Suppressor macrophage treated with lipopolysaccharide for 4 hours (primary cell): Measurements from ENCODE around the gene KLC4.
"Not testable (repeated sequence)": the region's sequence is repeated elsewhere in the genome, so short reads cannot be mapped to it uniquely, and the experiment has no call there.

Experiments
- DNase-seq: peaks from one replicate; pipeline ENCODE4 v3.0.0-alpha.2; 2020

Gene KLC4

DNA sequence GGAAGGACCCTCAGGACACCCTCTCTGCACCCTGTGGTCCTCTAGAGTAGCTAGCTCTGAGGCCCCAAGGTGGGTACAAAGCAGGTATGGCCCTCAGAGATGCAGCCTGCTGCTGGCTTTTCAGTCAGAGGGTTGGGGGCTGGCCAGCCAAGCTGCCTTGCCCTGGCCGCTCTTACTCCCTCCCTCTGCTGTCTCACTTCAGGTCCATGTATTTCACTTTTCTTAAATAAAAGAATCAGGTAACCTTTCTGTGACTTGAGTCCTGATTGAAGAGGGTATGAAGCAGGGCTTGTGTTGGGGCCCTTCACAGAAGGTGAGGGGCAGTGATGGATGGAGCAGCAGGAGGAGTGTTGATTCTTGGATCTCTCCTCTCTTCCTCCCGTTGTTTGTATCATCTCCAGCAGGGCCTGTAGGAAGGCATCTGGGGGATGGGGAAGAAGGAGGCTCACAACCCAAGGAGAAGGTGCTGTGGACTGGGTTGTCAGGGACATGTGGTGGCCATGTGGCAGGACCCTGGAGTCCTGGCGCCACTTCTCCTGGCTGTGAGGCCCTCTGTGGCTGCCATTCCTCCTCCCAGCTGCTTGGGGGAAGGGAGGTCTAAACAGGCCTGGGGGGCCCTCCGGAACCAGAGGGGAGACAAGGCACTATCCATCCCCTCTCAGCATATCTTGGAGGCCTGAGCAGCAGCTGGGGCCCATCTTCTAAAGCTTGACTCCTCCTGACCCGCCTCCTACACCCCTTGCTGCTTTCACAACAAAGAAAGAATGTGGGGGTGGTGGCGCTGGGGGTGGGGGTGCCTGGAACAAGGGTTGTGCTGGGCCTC is 15.6 kb downstream of the KLC4 start:
- no peak for DNase-seq

DNA sequence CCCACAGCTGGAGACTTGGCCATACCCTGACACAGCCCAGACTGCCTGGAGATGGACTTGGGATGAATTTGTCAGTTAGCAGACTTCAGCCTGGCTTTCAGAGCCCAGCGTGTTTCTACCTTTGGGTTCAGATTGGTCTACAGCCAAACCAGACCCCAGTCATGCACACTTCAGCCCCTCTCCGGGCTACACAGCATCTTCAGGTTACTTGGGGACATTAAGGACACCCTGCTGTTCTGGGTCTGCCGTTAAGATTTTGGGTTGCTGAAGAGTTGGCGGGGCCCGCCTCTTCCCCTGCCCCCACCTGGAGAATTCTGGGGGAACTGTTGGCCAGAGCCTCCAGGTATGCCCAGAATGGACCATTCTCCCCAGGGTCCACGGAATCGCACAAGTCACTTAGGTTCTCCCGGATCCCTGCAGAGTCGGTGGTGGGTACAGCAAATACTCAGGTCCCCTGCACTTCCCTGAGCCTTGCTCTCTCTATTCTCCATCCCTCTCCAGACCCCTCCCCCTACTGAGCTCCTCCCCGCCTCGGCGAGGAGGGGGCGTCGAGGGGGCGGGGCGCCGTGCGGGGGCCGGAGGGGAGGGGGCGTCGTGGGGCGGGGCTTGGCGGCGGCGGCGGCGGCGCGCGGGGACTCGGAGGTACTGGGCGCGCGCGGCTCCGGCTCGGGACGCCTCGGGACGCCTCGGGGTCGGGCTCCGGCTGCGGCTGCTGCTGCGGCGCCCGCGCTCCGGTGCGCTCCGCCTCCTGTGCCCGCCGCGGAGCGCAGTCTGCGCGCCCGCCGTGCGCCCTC is 16.4 kb downstream of the KLC4 start, which contains the start of gene PTK7:
Gene PTK7 (plus strand): TSS at position 645 of the 794 bp plus-strand sequence. CDS start 175 bp downstream, outside the sequence.
- no peak for DNase-seq

DNA sequence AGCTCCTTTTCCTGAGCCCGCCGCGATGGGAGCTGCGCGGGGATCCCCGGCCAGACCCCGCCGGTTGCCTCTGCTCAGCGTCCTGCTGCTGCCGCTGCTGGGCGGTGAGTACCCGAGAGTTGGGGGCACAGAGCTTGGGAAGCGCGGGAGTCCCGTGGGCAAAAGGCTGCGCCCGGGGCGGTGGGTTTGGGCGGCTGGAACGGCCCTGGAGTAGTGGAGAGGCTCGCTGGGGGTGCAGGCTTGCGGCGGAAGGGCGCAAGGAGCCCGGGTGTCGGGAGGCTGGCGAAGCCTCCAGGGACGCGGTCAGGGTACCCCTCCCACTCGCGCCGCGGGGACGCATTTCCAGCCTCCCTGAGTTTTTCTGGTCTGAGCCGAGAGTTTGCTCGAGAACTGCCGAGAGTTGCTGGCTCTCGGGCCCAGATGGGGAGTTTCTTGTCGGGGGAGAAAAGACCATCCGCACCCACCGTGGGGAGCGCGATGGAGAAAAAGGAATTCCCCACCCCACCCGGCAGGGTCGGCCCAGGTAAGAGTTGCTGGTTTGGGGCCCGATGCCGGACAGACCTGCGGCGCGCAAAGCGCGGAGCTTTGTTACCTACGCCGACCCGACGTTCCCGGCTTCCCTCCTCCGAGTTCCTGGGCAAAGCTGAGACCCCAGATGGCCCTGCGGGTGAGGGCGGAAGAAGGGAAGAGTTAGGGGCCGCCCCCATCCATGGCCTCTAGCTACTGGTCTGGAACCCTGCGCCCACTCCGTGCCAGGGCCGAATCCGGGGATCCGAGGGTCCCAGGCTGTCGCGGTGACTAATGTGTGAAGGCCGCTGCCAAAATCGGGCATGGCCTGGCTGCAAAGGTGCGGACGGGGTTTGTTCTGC is 17.3 kb downstream of the KLC4 start:
- DNase-seq: no peak

DNA sequence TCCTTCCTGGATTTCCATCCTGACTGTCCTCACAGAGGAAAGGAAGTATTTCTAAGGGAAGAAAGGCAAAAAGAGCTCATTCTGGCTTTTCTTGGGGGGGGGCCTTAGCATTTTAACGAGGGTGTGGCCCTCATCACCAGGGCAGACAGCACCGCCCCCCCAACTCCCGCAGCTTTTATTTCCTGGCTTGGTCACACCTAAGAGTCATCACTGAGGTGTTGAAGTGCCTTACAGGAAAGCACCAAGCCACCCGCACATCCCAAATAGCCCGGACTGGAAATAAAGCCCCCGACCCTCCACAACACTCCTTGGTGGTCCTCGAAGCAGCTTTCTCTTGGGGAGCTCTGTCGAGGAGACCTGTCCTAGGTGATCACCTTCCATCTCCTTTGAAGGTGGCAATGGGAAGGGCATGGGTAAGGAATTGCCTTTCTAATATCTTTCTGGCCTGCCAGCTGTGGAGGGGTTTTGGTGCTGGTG is 17.9 kb downstream of the KLC4 start:
- DNase-seq: no peak

DNA sequence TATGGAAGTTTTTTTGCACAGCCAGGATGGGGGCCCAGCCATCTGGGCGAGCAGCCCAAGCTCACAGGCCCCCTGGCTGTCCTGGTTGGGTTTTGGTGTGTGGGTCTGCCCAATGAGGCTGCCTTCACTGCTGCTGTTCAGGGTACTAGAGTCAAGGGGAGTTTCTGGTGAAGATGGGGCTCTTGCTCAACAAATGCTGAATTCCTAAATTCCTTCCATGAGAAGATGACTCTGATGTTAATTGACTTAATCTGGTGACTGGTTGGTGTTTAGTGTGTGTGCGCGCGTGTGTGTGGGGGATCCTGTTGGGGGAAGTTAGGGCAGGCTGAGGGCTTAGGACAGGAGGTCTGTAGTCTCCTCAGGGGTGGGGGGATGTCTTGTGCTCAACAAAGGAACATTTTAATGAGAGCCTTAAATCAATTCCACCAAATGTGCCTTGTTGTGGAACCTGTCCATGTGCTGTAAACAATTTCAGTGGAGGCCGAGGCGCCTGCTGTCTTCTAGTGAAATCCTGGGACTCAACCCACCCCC is 18.6 kb downstream of the KLC4 start:
- no peak for DNase-seq

DNA sequence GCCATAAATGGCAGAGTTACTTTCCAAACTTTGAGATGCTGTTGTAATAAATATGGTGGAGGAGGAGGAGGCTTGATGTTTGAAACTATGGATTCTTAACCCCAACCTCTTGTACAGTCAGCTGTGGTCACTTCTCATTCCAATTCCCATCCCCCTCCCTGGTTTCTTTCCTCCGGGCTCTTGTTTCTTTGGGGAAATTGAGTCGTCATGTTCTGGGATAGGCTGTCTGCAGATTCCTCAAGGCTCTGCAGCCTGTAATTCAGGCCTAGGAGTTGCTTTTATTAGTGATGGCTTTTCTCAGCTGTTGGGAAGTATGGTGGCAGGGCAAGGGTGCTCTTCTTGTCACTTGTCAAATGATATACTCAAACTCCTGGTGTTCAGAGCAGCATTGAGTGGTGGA is 19.3 kb downstream of the KLC4 start:
- no peak for DNase-seq

DNA sequence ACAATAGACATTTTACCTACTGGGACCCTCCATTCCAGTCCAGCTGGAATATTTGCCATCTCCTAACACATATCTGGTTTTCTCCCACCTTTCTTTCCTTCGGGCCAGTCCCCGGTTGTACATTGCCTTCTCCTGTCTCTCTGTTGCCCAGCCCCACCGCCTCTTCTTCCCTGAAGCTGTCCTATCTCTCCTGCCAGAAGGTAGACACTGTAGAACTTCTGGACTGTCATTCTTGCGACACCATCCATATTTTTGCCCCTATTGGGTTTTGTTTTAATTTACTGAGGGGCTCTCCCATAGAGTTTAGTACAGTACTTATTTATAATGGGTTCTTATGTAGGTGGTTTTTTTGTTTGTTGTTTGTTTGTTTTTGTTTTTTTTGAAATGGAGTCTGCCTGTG is 21.6 kb downstream of the KLC4 start:
- no peak for DNase-seq

DNA sequence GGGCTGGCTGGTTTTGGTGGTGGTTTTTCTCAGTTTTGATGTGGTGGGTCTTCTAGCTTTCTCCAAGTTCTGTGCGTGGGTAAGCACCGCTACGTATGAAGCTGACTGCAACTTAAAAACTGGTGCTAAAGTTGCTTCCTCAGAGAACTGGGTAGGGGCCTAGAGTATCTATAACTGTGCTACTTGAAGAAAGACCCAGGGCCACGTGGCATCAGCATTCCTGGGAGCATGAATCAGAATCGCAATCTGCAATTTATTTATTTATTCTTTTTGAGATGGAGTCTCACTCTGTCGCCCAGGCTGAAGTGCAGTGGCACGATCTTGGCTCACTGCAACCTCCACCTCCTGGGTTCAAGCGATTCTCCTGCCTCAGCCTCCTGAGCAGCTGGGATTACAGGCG is 22.5 kb downstream of the KLC4 start:
- not testable (repeated sequence) for DNase-seq

DNA sequence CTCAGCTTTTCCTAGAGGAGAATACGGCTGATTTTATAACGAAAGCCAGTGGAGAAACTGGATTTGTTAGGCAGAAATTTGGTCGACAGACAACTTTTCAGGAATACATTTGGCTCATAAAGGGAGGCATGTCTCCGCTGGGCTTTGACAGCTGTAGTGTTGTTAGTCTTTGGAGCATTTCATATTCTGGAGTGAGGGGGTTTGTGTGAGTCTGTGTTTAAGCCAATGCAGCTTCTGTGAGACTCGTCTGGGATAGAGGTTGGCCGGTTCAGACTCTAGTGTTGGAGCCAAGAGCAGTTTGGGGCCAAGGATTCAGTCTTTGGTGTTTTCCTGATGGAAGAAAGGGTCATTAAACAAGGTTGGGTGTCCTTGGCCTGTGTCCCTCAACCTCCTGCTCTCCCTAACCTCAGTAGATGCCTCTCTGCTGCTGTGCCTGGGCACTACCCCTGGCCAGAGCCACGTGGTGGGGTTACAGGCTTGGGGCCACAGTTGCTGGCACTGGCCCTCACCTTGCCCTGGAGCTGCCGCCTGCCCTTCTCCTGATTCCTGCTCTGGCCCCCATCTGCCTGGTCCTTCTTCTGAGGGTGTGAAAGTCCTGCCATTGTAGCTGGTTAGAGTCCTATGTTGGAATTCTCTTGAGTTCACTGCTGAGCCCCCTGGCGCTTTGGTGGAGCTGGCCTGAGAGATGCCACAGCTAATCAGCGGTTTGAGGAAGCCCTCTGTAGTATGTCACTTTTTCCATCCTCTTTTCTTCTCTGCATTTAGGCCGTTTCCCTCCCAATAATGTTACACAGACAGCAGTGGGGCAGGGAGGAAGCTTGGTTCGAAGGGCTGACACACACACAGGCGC is 23.6 kb downstream of the KLC4 start:
- DNase-seq: no peak

DNA sequence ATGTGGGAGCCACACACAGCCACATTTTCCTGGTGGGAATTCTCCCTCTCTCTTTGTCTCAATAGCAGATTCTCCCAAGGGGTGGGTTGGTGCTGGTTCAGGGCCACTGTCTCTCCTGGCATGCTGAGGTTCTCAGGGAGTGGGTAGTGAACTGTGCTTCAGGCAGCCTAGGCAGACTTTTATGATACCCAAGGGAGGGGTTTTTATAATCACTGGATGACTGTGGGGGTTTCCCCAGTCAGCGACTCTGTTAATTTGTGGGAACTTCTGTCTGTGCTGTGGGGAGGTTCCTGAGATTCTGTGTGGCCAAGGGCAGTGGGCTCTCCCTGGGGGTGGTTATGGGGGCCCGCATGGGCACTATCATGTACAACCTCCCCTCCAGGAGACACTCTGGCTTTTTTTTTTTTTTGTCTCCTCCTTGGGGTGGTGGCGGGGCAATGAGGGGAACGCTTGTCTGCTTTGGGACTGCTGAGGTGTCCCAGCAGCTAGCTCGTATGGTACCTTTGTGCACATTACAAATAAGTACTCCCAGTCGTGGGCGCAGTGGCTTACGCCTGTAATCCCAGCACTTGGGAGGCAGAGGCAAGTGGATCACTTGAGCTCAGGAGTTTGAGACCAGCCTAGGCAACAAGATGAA is 26.7 kb downstream of the KLC4 start:
- no peak for DNase-seq

DNA sequence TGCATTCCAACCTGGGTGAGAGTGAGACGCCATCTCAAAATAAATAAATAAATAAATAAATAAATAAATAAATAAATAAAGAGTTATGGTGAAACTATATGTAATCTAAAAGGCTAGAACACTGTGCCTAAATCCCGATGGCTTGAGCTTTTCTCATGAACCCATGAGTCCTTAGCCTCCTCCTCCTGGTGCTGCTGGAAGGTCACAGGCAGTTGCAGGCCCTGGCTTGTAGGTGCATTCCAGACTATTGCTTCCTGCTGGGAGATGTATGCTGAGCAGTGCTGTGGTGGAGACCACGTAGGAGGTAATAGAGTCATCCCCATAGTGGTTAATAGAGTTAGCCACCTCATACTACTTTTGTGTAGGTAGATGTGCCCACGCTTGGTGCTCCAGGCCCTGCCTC is 29.2 kb downstream of the KLC4 start:
- DNase-seq: no peak

DNA sequence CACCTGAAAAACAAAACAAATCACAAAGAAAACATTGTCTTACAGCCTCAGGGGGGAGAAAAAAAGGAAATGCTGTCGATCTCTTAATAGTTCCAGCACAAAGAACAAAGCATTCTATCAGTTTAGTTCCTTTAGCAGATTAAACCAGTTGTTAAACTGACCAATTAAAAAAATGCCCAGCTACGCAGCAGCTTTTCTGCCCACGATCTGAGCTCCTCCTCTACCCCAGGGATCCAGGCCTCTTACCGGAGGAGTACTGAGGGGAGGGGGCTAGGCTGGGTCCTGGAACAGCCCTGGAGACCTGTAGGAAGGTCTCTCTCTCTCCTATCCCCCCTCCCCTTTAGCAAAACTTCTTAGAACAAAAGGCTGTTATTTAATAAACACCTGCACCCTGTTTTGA is 30.0 kb downstream of the KLC4 start:
- no peak for DNase-seq

DNA sequence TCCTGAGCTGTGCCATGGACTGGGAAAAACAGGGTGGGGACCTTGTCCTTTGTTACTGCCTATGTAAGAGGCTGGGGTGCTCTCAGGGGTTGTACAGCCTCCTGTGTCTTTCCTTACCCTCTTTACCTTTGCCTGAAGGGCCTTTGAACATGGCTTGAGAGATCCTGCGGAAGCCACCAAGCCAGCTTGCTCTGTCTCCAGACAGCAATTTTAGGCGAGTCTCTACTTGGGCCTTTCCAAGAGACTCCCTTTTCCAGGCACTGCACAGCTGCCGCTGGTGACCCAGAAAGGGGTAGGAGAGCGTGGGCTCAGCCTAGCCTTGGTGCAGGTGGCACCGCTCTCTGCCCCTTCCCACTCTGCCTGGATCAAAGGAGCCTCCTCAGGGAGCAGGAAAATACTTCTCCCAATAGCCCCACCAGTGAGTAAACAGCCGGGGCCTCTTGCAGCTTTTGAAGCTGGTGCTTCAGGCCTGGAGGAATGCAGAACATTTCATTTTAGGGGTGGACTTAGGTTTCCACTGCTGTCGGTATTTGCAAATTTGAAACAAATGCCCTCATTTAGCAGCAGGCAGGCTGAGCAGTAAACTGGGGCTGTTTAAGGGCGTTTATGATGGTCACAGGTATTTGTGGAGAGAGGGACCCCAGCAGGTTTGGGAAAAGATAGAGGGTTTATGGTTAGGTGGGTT is 30.6 kb downstream of the KLC4 start:
- no peak for DNase-seq

DNA sequence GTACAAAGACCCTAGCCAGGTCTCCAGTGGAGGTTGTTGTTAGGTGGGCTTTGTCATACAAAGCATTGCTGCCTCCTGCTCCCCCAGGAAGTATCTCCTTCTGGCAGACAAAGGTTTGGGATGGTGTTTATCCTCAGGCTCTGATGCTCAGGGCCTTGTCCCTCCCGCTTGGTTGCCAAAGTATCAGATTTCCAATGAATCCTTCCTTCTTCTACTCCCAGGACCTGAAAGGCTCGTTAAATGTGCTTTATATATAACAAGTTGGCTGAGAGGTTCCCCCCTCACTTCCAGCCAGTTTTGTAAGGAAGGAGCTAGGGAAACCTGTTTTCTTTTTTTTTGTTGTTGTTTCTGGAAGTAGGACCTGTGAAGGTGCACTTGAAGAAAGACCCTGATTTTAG is 31.1 kb downstream of the KLC4 start:
- DNase-seq: no peak

DNA sequence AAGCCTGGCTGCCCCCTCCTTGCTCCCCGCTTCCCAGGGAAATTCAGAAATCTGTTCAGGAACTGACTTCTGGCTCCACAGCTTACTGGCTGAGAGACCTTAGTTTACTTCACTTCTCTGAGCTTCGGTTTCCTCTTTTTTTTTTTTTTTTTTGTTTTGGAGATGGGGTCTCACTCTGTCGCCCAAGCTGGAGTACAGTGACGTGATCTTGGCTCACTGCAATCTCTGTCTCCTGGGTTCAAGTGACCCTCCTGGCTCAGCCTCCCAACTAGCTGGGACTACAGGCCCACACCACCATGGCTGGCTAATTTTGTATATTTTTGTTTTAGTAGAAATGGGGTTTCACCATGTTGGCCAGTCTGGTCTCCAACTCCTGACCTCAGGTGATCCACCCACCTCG is 31.6 kb downstream of the KLC4 start:
- no peak for DNase-seq

DNA sequence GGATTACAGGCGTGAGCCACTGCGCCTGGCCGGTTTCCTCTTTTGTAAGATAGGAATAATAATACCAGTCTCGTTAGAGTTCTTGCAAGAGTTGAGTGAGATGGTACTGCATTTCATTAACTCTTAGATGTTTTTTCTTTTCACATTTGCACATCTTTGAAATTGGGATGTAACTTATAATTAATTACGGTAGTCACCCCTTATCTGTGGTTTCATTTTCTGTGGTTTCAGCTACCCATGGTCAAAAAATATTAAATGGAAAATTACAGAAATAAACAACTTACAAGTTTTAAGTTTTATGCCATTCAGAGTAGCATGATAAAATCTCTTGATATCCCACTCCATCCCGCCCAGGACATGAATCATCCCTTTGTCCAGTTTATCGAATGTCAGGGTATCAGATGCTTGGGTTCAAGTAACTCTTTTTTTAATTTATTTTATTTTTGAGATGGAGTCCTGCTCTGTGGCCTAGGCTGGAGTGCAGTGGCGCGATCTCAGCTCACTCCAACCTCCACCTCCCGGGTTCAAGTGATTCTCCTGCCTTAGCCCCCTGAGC is 32.1 kb downstream of the KLC4 start:
- DNase-seq: no peak

DNA sequence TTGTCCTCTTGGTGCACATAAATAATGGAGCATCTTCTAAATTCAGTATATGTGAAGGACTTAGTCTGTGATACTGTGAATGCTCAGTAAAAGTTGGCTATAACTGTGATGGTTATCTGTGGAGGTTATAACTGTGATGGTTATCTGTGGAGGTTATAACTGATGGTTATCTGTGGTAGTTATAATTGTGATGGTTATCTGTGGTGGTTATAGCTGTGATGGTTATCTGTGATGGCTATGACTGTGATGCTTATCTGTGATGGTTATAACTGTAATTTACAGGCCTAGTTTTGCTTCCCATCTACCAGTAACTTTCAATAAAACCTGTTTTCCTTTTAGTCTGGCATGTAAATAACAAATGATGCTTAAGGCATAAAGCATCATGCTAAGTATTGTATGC is 33.2 kb downstream of the KLC4 start:
- no peak for DNase-seq

DNA sequence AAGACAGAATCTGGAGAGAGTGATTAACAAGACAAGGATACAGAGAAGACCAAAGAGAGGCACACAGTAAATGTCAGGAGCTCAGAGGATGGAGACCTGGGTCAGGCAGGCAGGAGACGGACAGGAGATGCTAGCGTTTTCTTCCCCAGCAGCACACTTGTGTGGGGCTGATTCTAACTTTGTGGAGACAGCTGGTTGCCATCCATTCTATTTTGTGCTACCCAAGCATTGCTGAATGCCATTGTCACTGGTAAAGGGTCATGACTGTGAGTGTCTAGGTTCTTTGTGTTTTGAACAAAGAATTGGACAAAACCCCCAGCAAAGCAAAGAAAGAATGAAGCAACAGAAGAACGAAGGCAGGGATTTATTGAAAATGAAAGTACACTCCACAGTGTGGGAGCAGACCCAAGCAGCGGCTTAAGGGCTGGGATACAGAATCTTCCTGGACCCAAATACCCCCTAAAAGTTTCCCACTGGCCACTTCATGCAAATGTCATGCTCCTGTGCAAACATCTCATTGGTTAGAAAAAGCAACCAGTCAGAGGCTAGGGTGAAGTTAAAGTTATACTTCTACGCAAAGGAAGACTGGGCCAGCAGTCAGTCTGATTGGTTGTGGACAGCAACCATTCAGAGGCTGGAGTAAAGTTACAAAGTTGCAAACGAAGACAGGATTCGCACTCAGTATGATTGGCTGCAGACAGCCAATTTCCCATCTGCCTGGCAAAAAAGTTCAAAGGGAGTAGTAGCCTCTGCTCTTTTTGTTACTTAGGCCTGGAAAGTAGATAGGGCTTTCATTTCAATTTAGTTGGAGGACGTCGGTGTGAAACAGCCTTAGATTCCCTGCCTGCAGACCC is 34.2 kb downstream of the KLC4 start:
- peak; percentile 17 for DNase-seq

DNA sequence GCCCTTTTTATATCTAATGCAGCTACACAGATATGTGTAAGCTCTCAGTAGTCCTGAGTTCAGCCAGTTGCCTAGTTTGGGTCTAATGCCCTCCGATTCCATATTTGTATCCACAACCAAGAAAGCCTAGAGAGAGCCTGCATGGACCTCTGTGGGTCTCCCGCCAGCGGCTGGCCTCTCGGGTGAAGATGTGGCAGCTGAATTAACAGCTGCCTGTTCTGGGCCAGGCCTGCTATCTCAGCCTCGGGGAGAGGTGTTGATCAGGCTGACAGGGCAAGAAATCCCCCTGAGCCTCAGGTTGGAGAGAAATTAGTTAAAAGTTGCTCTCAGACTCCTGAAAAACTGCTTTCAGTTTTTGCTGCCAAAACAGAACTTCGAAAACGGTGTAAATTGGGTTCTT is 36.5 kb downstream of the KLC4 start:
- no peak for DNase-seq
